Fibroblast of skin of abdomen (primary cell): ENCODE measurements around the gene NRTN. TPM values are rescaled to one million over a fixed set of nuclear protein-coding genes. Genes with fewer than 3 reads are reported as not detected.
"Not testable (repeated sequence)": the region's sequence is repeated elsewhere in the genome, so short reads cannot be mapped to it uniquely, and the experiment has no call there.

Experiments used
- DNase-seq: peaks from one replicate; pipeline ENCODE4 v3.0.0-alpha.2; 2013
- polyA plus RNA-seq, 2 experiments: library from polyadenylated mRNA; unstranded; fragments of 120-200 nt; gene quantifications; one replicate each; pipeline ENCODE4 v1.2.1, GENCODE V29; 2013; ENCODE audit not compliant: insufficient read length in 2 of 2

The NRTN gene, protein sequence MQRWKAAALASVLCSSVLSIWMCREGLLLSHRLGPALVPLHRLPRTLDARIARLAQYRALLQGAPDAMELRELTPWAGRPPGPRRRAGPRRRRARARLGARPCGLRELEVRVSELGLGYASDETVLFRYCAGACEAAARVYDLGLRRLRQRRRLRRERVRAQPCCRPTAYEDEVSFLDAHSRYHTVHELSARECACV
- not detected for polyA plus RNA-seq (2013, experiment 1 of 2; ENCODE audit: insufficient read length)
- 0.21 TPM for polyA plus RNA-seq (2013, experiment 2 of 2; ENCODE audit: insufficient read length)

DNA sequence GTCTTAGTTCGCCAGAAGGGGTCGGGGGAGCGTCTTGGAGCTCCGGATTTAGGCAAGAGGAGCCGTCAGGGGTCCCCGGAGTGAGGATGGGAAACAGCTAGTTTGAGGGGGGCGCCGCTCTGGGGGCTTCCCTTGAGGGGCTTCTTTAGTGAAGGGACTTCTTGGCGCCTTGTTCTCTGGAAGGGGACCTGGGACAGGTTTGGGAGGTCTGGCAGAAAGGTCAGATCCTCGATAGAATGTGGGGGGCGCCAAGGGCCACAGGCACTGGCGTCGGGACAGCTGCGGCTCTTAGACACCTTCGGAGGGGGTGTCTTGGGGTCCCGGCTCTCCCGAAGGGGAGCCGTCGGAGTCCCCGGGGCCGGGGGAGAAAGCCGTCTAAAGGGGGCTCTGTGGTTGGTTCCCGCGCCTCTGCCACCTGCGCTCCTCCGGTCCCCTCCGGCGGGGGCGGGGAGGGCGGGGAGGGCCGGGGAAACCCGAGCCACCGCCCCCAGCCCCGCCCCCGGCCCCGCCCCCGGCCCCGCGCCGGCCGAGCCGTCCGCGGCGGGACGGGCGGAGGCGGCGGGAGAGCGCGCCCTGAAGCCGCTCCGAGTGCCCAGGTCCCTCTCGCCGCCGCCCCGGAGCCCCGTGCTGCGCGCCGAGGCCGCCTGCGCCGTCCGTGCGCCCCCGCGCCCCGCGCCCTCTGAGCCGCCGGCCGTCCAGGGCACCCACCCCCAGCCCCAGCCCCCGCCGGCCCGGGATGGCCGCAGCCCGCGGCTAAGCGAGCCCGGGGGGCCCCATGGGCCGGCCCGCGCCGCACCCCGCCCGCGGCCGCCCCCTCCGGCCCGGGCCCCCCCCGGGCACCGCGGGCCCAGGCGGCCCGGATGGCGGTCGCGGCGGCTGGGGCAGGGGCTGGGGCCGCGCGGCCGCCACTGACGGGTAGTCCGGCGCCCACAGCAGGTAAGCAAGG, at the start of gene NRTN:
TSS of gene NRTN (plus strand) at position 552 of the 946 bp plus-strand sequence. CDS start 19,099 bp downstream, outside the sequence.
- no peak for DNase-seq

DNA sequence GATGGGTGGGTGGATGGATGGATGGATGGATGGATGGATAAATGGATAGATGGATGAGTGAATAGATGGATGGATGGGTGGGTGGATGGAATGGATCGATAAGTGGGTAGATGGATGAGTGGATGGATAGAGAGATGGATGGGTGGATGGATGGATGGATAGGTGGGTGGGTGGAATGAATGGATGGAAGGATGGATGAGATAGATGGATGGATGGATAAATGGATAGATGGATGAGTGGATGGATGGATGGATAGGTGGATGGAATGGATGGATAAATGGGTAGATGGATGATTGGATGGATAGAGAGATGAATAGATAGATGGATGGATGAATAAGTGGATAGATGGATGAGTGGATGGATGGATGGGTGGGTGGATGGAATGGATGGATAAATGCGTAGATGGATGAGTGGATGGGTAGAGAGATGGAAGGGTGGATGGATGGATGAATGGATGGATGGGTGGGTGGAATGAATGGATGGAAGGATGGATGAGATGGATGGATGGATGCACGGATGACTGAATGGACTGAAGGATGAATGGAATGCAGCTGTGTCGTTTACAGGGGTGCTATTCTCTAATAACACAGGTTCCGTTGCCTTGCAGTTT, 42.2 kb upstream of the NRTN start:
- DNase-seq, result no peak

DNA sequence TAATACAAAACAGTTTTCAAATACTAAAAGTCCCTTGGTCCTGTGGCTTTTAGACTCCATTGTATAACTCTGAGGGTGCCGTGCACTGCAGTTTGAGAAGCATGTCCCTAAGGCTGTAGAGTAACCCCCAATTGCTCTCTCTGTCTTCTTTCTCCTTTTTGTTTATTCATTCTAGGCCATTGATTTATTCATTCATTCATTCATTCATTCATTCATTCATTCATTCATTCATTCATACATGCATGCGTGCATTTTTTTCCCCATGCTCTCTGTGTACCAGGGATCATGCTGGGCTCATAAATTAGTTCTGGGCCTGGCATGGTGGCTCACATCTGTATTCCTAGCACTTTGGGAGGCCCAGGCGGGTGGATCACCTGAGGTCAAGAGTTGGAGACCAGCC, 39.6 kb upstream of the NRTN start:
- no peak for DNase-seq

DNA sequence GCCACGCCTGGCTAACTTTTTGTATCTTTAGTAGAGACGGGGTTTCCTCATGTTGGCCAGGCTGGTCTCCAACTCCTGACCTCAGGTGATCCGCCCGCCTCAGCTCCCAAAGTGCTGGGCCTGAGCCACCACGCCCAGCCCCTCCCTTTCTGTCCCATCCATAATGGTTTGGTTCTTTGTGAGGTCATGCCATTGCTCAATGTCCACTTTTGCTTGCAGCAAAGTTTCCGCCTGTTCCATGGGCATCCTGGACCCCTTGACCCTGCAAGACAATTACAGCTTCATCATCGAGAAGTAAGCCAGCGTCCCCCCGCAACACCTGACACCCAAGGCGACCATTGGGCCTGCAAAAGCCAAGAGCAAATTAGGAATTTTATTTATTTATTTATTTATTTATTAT, 36.9 kb upstream of the NRTN start:
- DNase-seq, result no peak

- DNase-seq, result no peak
Observed at GRCh38 chr19:5772416-5772815, 32.5 kb upstream of the NRTN start.

GRCh38 chr19:5773276-5773675, 31.6 kb upstream of the NRTN start:
- DNase-seq, result no peak

DNA sequence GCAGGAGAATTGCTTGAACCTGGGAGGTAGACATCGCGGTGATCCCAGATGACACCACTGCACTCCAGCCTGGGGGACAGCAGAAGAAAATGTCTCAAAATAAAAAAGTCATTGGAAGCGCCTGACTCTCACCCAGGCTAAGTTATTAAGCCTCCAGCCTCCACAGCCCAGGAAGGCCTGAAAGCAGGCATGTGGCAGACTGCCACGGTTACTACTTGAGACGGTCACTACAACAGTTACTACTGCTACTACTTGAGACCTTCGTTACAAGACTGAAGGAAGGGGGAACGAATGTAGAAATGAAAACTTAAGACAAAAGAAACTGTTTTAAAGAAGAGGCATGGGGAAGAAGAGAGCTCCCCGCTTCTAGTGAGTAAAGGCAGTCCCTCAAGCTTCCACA, 29.9 kb upstream of the NRTN start:
- DNase-seq, result no peak

GRCh38 chr19:5775668-5776309, 29.1 kb upstream of the NRTN start:
- DNase-seq, result peak; percentile 83

- DNase-seq, result no peak
Observed at GRCh38 chr19:5778402-5778801, 26.5 kb upstream of the NRTN start.

DNA sequence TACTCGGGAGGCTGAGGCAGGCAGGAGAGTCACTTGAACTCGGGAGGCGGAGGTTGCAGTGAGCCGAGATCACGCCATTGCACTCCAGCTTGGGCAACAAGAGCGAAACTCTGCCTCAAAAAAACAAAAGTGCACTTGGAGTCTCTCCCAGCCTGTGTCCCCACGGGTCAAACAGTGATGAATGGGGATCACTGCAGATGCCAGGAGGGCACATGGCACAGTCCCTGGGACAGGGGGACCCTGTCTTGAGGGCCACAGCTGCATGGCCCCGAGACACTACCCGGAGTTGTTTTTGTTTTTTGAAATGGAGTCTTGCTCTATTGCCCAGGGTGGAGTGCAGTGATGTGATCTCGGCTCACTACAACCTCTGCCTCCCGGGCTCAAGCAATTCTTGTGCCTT, 24.0 kb upstream of the NRTN start:
- not testable (repeated sequence) for DNase-seq

GRCh38 chr19:5782322-5782721, 22.5 kb upstream of the NRTN start:
- DNase-seq, result no peak

DNA sequence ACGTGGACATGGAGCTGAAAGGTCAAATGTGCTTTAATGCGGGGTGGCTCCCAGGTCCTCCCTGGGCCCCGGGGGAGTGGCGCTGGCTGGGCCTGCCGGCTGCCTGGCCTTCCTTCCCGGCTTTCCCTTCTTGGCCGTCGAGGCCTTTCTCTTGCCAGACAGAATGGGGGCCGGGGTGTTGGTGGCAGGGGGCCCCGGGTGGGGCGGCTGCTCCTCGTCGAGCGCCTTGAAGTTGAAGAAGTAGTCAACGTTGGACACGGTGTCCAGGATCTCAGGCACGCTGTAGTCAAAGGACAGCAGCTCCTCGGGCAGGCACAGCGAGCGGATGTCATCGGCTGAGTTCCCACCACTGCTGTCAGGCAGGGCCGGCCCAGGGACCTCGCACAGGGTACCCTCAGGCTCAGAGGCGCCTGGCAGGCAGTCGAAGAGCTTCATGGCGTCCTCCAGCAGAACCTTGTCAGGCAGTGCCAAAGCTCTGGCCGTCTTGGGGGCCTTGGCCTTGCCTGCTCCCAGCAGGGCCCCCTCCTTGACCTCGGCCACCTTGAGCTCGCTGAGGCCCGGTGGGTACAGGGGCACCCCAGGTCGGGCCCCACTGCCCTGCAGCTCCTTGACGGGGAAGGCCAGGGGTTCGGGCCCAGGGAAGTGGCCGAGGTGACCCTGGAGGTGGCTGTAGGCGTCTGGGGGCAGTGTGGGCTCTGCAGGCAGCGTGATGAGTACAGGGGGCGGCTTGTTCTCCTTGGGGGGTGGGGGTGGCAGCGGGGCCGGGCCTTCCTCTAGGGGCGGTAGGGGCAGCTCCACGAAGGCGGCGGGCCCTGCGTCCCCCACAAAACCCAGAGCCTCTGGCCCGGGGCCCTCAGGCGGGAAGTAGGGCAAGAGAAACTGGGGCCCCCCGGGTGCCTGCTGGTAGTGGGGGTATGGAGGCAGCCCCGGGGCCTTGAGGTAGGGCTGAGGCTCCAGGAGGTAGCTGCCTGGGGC, 21.6 kb upstream of the NRTN start:
- DNase-seq, result no peak

- no peak for DNase-seq
Observed at GRCh38 chr19:5784581-5785147, 20.2 kb upstream of the NRTN start, which contains the start of gene PRR22. Gene PRR22 (minus strand): TSS chr19:5784746. CDS start chr19:5784660, 86 bp downstream.

DNA sequence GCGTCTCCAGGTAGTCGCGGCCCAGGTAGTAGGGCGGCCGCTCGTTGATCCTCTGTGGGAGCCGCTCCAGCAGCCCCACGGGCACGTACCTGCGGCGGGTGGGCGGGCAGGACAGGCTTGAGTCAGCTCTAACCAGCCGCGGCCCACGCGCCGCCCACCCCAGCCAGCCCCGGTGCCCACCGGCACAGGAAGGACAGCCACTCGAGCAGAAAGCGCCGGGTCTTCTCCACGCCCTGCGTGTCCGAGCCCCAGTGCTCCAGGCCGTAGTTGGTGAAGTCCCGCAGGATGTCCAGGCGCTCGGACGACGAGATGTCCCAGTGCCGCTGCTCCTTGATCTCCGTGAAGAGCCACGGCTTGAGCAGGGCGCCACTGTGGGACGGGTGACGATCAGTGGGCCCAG, 19.4 kb upstream of the NRTN start:
- DNase-seq, result no peak

GRCh38 chr19:5786593-5787408, 18.1 kb upstream of the NRTN start:
- DNase-seq, result no peak

- DNase-seq, result no peak
Observed at GRCh38 chr19:5787409-5788182, 17.3 kb upstream of the NRTN start.

DNA sequence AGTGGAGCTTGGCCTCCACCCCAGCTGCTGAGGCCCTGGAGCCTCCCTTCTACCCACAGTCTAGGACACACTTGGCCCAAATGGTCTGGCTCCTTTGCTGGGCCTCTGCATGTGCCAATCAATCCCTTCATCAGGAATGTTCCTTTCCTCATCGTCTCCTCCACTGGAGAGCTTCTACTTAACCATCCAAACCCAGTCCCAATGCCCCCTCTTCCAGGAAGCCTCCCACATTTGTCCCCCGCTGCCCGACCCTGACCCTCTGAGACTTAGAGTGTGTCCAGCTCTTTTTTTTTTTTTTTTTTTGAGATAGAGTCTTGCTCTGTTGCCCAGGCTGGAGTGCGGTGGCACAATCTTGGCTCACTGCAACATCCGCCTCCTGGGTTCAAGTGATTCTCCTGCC, 16.4 kb upstream of the NRTN start:
- no peak for DNase-seq

DNA sequence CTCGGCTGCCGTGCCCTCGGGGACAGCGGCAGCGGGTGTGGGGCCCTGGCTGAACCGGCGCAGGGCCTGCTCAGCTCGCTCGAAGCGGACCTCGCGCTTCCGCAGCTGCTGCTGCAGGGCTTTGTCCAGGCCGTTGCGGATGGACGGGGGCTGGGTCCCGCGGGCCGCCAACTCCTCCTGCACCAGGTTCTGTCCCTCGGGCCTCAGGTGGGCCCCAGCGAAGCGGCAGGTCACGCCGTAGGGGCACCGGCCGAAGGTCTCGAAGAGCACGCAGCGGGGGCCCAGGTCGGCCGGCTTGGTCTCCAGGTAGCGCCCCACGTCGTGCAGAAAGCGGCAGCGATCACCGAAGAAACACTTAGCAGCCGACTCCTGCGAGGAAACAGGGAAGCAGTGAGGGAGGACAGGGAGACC, 15.5 kb upstream of the NRTN start:
- no peak for DNase-seq

GRCh38 chr19:5789886-5790558, 14.8 kb upstream of the NRTN start:
- no peak for DNase-seq
